A549 (cell line): ENCODE measurements around the gene SPSB4.

Experiments
- CTCF ChIP-seq: fragments of >200 bp; sonication (Bioruptor Twin); formaldehyde crosslinking; IDR thresholded peaks from 3 replicates; pipeline ENCODE4 v1.5.1; 2016
- ELK1 ChIP-seq: fragments of 150-350 bp; IDR thresholded peaks from 2 replicates; pipeline ENCODE4 v1.6.1; 2014; ENCODE audit warnings: low read depth, mild to moderate bottlenecking, low read length
- EP300 ChIP-seq, 2 experiments: fragments of >200 bp; sonication (Bioruptor Twin); formaldehyde crosslinking; IDR thresholded peaks; 2 replicates in 1 of 2; 3 replicates in 1 of 2; pipeline ENCODE4 v1.6.1; 2016 to 2017
- FOSB ChIP-seq: fragments of 250-450 bp; sonication (Bioruptor Pico); IDR thresholded peaks from 2 replicates; pipeline ENCODE4 v1.5.0; 2020; ENCODE audit warnings: mild to moderate bottlenecking, moderate library complexity
- HDAC2 ChIP-seq: fragments of 200-600 bp; sonication (generic); IDR thresholded peaks from 2 replicates; pipeline ENCODE4 v1.6.1; 2016
- JUN ChIP-seq, 2 experiments: fragments of >200 bp; sonication (Bioruptor Twin); formaldehyde crosslinking; IDR thresholded peaks; 2 replicates in 1 of 2; 3 replicates in 1 of 2; pipeline ENCODE4 v1.6.1; 2016 to 2017
- JUNB ChIP-seq: fragments of >200 bp; sonication (Bioruptor Twin); formaldehyde crosslinking; IDR thresholded peaks from 2 replicates; pipeline ENCODE4 v1.6.1; 2016
- PHF8 ChIP-seq: fragments of 200-600 bp; sonication (generic); IDR thresholded peaks from 2 replicates; pipeline ENCODE4 v1.6.1; 2016; ENCODE audit warnings: low read depth, mild to moderate bottlenecking, antibody characterized with exemption, moderate library complexity, borderline replicate concordance
- POLR2A ChIP-seq: IDR thresholded peaks from 2 replicates; pipeline ENCODE4 v1.6.1; 2012; ENCODE audit warnings: mild to moderate bottlenecking, low read length
- POLR2AphosphoS2 ChIP-seq: conservative IDR thresholded peaks from 2 replicates; pipeline ENCODE4 v1.6.1; 2012; ENCODE audit warnings: low read length, improper control_type of control experiment, inconsistent platforms
- RCOR1 ChIP-seq: fragments of 150-350 bp; IDR thresholded peaks from 2 replicates; pipeline ENCODE4 v1.6.1; 2014; ENCODE audit warnings: antibody characterized with exemption, low read length, low read depth
- SMC3 ChIP-seq: fragments of >200 bp; sonication (Bioruptor Twin); formaldehyde crosslinking; IDR thresholded peaks from 3 replicates; pipeline ENCODE4 v1.6.1; 2018; ENCODE audit warnings: inconsistent platforms
- USF2 ChIP-seq: fragments of 450-650 bp; IDR thresholded peaks from 2 replicates; pipeline ENCODE4 v1.6.1; 2014; ENCODE audit warnings: antibody characterized with exemption
- ZSCAN20 ChIP-seq: fragments of 250-450 bp; sonication (Bioruptor Pico); IDR thresholded peaks from 2 replicates; pipeline ENCODE4 v1.8.0; 2022; ENCODE audit warnings: mild to moderate bottlenecking, moderate library complexity

DNA sequence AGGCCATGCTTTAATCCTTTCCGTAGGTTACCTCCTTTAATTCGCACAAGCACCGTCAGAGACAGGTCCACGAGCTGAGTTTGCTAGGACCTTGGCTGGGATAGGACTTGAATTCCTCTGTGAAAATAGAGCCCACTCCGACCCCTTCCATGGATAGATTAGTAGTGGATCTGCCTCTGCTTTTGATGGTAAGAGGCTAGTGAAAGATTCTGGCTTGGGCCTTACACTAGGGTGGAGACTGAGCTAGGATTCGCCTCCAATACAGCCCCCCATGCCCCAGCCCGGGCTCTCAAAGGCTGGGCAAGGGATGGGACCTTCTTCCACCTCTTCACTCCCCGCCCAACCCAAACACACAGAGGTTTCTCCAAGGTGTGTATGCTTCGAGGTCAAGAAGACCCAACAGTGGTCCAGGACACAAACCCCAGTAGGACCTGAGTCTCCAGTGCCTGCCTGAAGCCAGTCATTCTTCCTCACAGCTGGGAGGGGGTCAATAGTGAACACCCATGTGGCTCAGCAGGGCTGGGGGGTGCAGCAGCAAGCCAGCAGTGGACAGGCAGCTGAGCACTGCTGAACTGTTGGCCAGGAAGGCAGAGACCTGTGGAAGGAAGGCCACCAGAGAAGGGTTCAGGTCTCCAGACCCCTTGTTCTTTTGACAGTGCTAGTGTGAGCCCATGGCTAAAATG lies 75.7 kb downstream of the SPSB4 start:
- TF ChIP-seq CTCF (no peak), POLR2AphosphoS2 (no peak), JUNB (no peak), USF2 (no peak), POLR2A (no peak), SMC3 (no peak), PHF8 (no peak), ELK1 (no peak), ZSCAN20 (CRISPR knock-in tag) (no peak), HDAC2 (no peak), FOSB (no peak), RCOR1 (no peak), JUN (IDR thresholded peaks at IDR 0.05) (no peak), EP300 (IDR thresholded peaks at IDR 0.05) (no peak)
